ENCODE data around the gene ZDHHC12.

The ZDHHC12 gene

GRCh38 chr9:128729766-128730517 lies 6.0 kb upstream of the ZDHHC12 start:
- no peak for DNase-seq (ENCODE audit: low read depth in 3 of 3)

GRCh38 chr9:128729302-128729701 lies 5.4 kb upstream of the ZDHHC12 start:
- DNase-seq (ENCODE audit: low read depth in 3 of 3) = no peak

GRCh38 chr9:128728298-128728697 lies 4.4 kb upstream of the ZDHHC12 start:
- DNase-seq (ENCODE audit: low read depth in 3 of 3) = no peak

GRCh38 chr9:128727640-128728248 lies 3.8 kb upstream of the ZDHHC12 start:
- no peak for DNase-seq (ENCODE audit: low read depth in 3 of 3)

GRCh38 chr9:128724744-128725211 lies 851 bp upstream of the ZDHHC12 start:
- DNase-seq (ENCODE audit: low read depth in 3 of 3) = peak in 1 of 3 experiments; percentile 58

- no peak for DNase-seq (ENCODE audit: low read depth in 3 of 3)
Observed at GRCh38 chr9:128723352-128723865, 518 bp downstream of the ZDHHC12 start.

- no peak for DNase-seq (ENCODE audit: low read depth in 3 of 3)
Observed at GRCh38 chr9:128722380-128723351, 1.3 kb downstream of the ZDHHC12 start.

GRCh38 chr9:128721487-128722010 lies 2.4 kb downstream of the ZDHHC12 start:
- no peak for DNase-seq (ENCODE audit: low read depth in 3 of 3)

- no peak for DNase-seq (ENCODE audit: low read depth in 3 of 3)
Observed at GRCh38 chr9:128720841-128721486, 3.0 kb downstream of the ZDHHC12 start.

GRCh38 chr9:128719919-128720605 lies 3.9 kb downstream of the ZDHHC12 start:
- DNase-seq (ENCODE audit: low read depth in 3 of 3) = no peak

GRCh38 chr9:128718475-128718874 lies 5.5 kb downstream of the ZDHHC12 start:
- no peak for DNase-seq (ENCODE audit: low read depth in 3 of 3)

GRCh38 chr9:128718047-128718446 lies 5.9 kb downstream of the ZDHHC12 start:
- no peak for DNase-seq (ENCODE audit: low read depth in 3 of 3)

- DNase-seq (ENCODE audit: low read depth in 3 of 3) = no peak
Observed at GRCh38 chr9:128716581-128717254, 7.2 kb downstream of the ZDHHC12 start.

GRCh38 chr9:128715436-128715750 lies 8.5 kb downstream of the ZDHHC12 start:
- no peak for DNase-seq (ENCODE audit: low read depth in 3 of 3)

GRCh38 chr9:128714586-128715435 lies 9.1 kb downstream of the ZDHHC12 start:
- no peak for DNase-seq (ENCODE audit: low read depth in 3 of 3)

- no peak for DNase-seq (ENCODE audit: low read depth in 3 of 3)
Observed at GRCh38 chr9:128713941-128714573, 9.9 kb downstream of the ZDHHC12 start.

GRCh38 chr9:128713411-128713780 lies 10.5 kb downstream of the ZDHHC12 start:
- DNase-seq (ENCODE audit: low read depth in 3 of 3) = no peak

- DNase-seq (ENCODE audit: low read depth in 3 of 3) = no peak
Observed at GRCh38 chr9:128712451-128713410, 11.2 kb downstream of the ZDHHC12 start.
